ENCODE results near the gene ADGRA1. TPM values are rescaled to one million over a fixed set of nuclear protein-coding genes. Genes with fewer than 3 reads are reported as not detected.
"Not testable (repeated sequence)": the region's sequence is repeated elsewhere in the genome, so short reads cannot be mapped to it uniquely, and the experiment has no call there.

The ADGRA1 gene
- total RNA-seq, 1 donor from 2014 or later, result not detected

DNA sequence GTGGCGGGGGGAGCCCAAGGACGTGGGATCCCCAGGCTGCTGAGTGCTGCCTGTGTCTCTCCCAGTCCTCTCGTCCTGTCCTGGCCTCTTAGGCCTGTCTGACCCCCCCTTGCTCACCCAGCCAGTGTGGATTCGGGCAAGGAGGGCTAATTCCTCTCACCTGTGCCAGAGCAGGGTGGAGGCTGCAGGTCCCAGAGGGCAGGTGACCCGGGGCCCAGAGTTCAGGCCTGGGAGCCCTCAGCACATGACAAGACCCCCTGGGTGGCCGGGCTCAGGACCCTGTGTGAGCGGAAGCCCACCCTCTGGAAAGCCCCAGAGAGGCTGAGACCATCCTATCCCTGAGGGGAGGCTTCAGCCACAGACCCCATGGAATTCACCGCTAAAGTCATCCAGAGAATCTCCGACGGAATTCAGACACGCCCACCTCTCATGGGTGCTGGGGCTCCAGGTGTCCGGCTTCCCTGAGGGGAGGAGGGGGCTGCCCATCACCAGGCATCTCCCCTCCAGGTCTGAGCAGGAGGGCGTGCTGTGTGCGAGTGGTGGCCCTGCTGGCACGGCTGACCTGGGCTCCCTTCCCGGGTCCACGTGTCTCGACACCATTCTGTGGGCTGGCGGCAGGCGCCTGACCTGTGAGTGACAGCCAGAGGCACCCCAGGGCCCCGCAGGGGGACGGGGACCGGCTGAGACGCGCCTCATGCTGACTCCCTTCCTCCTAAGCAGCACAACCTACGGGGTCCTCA lies 77.3 kb downstream of the ADGRA1 start:
- no peak for ATAC-seq

DNA sequence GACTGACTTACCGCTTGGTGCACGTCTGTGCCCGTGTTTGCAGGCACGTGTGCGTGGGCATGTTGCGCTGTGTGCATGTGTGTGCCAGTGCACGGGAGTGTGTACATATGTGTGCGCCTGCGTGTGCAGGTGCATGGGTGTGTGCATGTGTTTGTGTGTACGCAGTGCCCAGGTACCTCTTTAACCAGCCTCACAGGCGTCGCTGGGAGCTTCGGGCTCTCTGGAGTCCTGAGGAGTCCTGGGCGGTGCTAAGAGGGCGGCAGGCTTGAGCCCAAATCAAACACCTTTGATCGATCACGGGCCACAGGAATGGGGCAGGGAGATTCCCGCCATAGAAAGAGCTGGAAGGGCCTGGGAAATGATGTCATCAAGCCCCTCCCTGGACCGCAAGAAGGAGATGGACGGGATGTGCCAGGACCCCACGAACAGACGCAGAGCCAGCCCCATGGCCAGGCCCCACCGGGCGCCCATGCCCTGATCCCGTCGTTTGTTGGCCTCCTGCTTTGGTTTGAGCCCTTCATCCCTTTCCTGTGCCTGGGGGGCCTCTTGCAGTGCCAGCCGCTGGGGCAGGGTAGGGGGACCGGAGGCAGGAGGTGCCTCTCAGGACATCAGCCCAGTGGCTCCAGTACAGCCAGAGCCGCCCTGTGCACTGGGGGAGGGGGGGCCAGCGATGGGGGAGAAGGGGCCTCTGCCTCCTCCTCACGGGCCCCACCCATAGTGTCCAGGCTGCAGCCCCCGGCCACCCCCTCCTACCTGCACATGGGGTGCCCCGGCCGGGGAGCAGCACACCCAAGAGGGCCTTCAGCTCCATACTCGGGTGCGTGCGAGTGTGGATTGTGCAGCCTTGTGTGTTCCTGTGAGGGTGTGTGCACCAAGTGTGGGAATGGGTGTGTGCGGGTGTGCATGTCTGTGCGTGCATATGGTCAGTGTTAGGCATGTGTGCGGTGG lies 78.1 kb downstream of the ADGRA1 start:
- no peak for ATAC-seq

DNA sequence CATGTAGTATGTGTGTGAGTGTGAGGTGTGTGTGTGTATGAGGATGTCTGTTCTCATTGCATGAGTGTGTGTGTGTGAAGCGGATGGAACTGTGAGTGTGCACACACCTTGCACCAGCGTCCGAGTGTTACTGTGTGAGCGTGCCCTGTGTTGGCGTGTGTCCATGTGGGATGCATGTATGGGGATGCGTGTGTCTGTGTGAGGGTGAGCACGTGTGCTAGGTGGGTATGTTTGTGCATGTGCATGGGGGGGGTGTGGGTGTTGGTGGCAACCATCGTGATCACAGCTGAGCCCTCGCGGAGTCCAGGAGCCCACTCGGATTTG lies 78.7 kb downstream of the ADGRA1 start:
- no peak for ATAC-seq

DNA sequence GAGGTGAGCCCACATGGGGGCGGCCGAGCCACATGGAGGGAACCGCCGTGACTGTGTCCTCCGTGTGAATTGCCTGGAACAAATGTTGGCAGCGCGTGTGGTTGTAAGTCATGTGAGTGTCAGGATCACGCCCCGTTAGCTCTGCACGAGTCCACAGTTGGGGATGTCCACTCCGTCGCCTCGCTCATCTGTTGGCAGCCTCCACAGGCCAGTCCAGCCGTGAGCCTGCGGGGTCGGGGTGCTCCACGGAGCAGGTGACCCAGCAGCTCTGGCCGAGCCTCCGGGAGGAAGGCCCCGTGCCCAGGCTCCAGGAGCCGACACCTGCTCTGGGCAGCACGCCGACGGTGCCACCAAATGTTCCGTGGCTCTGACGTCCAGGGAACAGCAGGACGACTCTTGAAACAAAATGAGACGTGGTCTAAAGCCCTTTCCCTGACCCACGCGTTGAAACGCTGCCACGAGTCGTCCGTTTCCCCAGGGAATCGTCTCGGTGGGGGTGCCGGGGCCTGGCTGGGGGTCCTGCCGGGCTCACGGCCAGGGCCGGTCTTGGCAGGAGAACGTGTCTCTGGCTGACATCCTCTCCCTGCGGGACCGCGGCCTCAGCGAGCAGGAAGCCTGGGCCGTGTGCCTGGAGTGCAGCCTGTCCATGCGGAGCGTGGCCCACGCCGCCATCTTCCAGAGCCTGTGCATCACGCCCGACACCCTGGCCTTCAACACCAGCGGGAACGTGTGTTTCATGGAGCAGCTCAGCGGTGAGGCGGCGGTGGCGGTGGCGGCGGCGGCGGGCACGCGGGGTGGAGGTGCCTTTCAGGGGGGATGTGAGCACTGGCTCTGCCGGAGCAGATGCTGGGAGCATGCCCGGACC lies 79.3 kb downstream of the ADGRA1 start:
- ATAC-seq, result no peak

DNA sequence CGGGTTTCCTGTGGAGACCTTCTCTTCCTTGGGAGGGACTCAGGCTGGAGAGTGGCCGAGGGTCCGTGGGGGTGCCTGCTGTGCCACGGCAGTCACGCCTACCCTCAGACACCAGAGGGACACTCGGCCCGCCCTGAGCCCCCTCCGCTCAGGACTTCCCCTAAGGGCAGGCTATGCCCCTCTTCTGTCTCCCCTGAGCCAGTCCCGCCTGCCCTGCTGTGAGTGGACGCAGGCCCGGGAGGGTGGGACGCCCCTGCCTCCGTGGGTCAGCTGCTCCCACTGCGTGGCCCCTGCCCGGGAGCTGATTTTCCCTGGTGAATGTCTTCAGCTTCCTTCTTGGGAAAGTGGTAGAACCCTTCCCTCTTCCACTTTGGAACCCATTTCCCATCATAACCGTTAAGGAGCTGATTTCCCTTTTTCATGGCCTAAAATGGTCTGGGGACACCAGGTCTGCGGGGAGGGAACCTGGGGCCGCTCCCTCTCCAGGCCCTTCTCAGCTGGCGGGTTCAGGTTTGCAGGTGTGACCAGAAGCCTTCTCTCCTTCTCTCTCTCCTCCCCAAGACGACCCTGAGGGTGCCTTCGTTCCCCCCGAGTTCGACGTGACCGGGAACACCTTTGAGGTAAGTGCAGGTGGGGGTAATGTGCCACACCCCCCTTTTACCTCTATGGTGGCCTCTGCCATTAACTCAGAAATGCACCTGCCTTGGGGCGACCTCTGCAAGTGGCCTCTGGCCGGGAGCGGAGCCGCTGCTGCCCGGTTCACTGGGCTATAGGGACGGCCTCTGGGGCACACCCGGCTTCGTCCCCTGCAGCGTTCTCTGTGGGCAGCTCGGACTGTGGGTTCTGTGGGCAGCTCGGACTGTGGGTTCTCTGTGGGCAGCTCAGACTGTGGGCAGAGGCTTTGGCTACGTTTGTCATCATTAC lies 80.2 kb downstream of the ADGRA1 start:
- ATAC-seq, result no peak

DNA sequence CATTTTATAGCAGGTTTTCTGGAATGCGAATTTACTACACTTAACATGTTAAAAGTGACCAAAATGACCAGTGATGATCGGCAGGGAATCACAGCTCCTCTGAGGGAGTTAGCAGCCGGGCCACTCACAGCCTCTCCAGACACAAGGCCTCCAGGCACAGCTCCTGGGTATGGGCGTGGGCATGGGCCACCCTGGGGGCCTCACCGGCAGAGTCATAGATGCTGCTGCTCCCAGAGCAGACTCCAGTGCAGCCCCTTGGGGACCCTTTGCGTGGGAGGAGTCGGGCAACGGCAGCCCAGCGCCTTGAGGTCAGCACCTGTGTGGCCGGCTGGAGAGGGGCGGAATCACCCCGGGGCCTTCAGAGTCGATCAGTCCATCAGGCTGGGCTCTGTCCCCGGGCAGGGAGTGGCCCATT lies 80.9 kb downstream of the ADGRA1 start:
- ATAC-seq, result no peak

DNA sequence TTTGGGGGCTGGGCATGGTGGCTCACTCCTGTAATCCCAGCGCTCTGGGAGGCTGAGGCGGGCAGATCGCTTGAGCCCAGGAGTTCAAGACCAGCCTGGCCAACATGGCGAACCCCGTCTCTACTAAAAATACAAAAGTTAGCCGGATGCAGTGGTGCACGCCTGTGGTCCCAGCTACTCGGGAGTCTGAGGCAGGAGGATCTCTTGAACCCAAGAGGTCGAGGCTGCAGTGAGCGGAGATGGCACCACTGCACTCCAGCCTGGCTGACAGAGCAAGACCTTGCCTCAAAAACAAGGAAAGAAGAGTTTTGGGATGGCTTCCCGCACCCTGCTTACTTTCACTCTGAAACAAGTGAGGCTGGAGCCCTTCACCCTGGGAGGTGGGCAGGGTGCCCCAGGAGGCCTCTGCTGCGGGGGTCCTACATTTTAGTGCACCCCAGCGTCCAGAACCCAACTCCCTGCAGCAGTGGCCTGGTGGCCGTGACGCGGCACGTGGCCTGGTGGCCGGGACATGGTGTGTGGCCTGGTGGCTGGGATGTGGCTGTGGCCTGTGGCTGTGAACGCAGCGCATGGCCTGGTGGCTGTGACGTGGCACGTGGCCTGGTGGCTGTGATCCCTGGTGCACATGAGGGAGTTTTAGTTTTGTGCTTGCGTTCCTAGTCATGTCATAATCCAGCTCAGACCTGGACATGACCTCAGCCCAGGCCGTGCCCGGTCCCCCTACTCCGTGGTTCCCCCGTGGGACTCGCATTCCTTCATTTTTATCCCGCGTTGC lies 81.6 kb downstream of the ADGRA1 start:
- no peak for ATAC-seq

DNA sequence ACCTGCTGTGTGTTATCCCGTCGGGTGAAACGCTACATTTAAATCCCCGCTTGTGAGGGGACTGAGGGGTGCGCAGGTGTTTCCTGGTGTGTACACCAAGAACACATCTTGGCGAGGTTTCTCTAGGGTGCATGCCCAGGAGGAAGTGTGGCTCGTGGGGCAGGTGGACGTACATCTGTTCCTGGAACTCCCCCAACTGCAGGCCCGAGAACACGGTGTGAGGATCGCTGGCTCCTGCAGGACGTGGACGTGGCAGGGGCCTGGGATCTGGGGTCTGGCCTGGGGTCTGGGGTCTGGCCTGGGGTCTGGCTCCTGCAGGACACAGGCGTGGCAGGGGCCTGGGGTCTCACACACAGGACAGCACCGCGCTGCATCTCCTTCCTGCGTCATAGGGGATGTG lies 82.4 kb downstream of the ADGRA1 start:
- no peak for ATAC-seq

DNA sequence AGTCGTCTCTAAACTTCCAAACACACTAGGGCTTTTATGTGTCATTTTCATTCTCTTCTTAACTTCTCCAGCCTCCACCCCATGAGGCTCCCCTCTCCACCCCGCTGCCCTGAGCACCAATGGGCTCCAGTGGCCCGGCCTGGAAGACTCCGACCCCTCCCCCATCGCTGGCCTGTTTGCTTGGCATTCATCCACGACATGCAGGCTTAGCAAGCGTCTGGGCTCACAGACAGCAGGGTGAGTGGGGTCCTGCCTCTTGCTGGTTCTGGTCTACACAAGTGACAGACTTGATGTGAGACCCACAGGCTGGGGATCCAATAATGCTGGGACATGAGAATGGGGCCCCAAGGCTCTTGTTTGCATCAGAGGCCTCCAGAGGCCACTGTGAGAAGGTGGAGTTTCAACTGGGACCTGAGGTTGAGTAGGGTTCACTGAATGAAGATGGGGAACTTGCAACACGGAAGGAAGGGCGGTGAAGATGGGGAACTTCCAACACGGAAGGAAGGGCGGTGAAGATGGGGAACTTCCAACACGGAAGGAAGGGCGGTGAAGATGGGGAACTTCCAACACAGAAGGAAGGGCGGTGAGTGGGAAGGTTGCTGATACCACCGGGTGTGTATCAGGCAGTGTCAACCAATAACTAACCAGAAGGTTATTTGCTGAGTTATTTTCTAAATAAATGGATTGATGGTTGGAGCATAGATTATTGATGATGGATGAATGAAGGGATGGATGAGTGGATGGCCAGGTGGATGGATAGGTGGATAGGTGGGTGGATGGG lies 86.3 kb downstream of the ADGRA1 start:
- ATAC-seq, result no peak

DNA sequence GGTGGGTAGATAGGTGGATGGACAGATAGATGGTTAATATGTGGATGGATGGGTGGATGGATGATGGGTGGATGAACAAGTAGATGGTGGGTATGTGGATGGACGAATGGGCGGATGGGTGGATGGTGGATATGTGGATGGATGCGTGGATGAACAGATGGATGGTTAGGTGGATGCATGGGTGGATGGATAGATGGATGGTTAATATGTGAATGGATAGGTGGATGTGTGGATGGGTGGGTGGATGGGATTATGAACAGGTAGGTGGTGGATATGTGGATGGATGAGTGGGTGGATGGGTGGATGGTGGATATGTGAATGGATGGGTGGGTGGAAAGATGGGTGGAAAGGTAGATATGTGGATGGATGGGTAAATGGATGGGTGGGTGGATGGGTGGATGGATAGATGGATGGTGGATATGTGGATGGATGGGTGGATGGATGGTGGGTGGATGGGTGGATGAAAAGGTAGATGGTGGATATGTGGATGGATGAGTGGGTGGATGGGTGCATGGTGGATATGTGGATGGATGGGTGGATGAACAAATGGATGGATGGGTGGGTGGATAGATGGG lies 87.1 kb downstream of the ADGRA1 start:
- ATAC-seq, result no peak

DNA sequence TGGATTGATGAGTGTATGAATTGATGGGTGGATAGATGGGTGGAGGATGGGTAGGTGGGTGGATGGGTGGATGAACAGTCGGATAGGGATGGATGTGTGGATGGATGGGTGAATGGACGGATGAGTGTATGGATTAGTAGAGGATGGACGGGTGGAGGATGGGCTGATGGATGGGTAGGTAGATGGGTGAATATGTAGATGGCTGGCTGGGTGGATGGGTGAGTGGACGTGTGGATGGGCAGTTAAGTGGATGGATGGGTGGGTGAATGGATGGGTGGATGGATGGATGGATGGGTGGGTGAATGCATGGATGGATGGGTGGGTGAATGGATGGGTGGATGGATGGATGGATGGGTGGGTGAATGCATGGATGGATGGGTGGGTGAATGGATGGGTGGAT lies 87.9 kb downstream of the ADGRA1 start:
- not testable (repeated sequence) for ATAC-seq

DNA sequence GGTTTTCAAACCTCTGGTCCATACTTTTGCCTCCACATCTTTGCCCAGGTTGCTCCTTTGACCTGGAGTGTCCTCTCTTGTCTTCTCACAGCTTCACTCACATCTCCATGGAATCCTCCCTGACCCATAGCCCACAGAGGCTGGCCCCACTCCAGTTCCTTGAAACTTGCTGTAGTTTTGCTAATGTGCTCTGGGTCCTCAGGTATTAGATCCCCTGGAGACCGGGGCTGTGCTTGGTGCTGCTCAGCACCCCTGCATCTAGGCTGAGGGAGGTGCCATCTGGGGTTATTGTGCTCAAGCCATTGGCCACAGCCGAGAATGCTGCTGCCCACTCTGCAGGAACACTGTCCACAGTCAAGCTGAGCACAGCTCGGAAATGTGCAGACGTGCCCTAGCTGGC lies 88.8 kb downstream of the ADGRA1 start:
- ATAC-seq, result no peak

DNA sequence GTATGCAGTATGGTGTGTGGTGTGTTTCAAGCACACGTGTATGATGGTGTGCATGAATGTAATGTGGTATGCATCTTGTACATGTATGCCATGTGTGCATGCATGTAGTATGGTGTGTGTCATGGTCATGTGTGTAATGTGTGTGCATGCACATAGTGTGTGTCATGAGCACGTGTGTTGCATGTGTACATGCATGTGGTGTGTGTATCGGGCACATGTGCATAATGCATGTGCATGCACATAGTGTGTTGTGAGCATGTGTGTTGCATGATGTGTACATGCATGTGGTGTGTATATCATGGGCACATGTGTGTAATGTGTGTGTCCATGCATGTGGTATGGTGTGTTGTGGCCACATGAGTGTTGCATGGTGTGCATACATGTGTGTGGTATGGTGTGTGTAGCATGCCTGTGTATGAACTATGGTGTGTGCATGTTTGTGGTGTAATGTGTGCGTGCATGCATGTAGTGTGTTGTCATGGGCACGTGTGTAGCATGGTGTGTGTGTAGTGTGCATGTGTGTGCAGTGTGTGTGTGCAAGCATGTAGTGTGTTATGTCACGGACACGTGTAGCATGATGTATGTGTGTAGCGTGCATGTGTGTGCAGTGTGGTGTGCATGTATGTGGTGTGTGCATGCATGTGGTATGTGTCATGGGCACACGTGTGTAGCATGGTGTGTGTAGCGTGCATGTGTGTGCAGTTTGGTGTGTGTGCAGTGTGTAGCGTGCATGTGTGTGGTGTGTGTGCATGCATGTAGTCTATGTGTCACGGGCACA lies 89.8 kb downstream of the ADGRA1 start:
- no peak for ATAC-seq

DNA sequence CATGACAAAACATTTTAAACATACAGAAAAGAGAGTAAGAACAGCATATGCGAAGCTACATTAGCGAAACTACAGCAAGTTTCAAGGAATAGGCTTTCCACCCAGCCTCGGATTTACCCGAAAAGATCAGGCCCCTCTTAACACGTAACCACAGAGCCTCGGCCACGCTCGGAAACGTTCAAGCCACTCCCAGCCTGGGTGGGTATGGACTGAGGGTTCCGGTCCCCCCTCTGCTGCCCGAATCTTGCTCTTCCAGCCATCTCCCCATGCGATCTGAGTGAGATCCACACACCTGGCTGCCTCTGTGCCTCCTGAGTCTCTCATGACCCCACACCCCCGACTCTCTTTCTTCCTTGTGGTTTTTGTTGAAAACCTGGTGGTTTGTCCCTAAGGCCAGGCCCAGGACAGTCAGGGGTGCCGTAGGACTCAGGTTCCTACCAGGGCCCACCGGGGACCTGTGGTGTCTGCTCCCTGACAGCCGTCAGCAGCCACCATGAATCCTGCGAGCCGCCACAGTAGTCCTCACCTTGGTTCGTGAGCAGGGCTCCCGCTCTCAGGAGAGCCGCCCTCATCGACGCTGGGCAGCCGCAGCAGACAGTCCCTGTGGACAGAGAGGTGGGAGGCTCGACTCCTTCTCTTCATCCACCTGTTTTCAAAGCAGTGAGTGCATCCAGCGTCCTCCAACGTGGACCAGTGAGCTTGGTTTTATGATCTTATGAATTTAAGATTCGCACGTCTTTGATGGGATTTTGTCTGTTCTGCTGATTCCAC lies 90.8 kb downstream of the ADGRA1 start:
- no peak for ATAC-seq

DNA sequence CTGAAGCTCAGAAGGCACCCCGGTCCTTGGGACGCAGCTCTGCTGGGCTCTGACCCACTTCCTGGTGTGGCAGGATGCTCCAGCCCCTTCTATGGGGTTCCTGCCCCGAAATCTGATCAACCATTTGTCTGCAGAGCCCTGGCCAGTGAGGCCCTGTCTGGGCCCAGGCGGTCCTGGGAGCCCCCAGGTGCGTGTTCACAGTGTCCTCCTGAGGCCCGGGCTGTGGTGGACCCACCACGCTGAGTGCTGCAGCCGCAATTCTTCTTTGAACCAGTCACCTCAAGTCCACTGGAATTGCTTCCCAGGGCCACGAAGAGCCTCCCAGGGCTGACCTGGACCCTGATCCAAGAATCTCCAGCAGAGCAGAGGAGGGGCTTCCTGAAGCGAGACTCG lies 91.4 kb downstream of the ADGRA1 start:
- no peak for ATAC-seq

DNA sequence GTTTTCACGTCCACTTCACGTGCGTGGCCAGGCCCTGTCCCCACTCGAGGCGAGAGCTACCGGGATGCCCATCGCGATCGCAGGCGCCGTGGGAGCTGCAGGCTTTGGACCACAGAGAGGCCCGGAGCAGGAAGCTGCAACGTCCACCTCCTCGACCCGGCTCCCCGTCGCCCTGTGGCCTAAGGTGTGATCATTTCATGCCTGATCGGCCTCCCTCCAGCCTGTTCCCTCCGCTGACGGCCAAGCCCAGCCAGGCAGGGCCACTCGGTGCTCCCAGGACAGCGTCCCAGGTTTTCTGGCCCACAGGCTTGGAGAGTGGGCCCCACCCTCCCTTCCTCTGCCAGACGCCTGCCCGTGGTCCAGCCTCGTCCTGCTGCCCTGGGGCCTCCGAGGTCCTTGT lies 91.9 kb downstream of the ADGRA1 start:
- ATAC-seq, result no peak

DNA sequence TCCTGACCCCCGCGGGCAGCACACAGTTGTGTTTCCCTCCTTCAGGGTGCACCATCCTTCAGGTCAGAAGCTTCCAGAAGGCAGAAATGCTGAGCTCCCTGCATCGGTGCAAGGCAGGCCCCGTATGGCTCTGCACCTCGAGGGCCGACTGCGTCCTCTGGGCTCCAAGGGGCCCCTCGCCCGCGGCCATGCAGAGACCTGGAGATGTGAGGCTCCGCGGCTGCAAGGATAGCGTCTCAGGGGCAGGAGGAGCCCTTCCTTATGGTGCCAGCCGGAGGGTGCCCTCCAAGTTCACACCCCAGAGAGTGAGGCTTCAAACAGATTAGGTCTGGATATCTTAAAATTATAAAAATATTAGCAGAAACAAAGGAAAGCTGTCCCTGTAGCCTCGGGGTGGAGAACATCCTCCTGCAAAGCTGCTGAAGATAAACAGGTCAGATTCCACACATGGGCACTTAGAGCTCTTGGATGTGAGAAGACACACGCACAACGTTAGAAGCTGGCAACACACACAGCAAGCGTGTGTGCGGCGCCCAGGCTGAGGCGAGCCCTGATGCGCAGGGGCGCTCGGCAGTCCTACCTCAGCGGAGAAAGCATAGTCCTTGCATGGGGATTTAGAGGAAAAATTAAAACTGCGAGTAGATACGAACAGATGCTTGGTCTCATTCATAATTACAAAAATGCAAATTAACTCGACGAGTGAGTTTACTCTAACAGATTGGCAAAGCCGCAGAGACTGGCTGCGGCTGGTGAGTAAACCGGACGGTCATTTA lies 92.7 kb downstream of the ADGRA1 start:
- no peak for ATAC-seq
